Skin of body (tissue), 2 donors: ENCODE results near the gene FAM72A. TPM values are rescaled to one million over a fixed set of nuclear protein-coding genes. Genes with fewer than 3 reads are reported as not detected.
A peak's percentile ranks its signal among the peaks of the same experiment; 100 is the strongest.
"Not testable (repeated sequence)": the region's sequence is repeated elsewhere in the genome, so short reads cannot be mapped to it uniquely, and the experiment has no call there.

Source experiments
- DNase-seq: peaks from one replicate; lab custom pipeline; 2025; lab: John Stamatoyannopoulos, UW
- total RNA-seq: library from RNA; depleted of rRNA; stranded (reverse); fragments of >200 nt; gene quantifications from one replicate; pipeline ENCODE4 v1.2.3, GENCODE V29; 2014

Gene FAM72A
- total RNA-seq: 2.8 TPM

GRCh38 chr1:206202789-206203363 lies at the start of gene FAM72A:
TSS of gene FAM72A (minus strand) at chr1:206202839. CDS start at chr1:206202025, 814 bp downstream.
- peak; percentile 98 for DNase-seq

- not testable (repeated sequence) for DNase-seq
These were observed 48.5 kb upstream of the FAM72A start for GRCh38 chr1:206250953-206251681.

- not testable (repeated sequence) for DNase-seq
These were observed 43.7 kb upstream of the FAM72A start for GRCh38 chr1:206246129-206246886.

GRCh38 chr1:206245479-206245878 lies 42.8 kb upstream of the FAM72A start:
- DNase-seq: not testable (repeated sequence)

- not testable (repeated sequence) for DNase-seq
These were observed 40.7 kb upstream of the FAM72A start for GRCh38 chr1:206243335-206243734.

GRCh38 chr1:206240288-206240687 lies 37.6 kb upstream of the FAM72A start:
- peak; percentile 51 for DNase-seq

- not testable (repeated sequence) for DNase-seq
These were observed 32.6 kb upstream of the FAM72A start for GRCh38 chr1:206235190-206235589.

- DNase-seq: not testable (repeated sequence)
These were observed 31.7 kb upstream of the FAM72A start for GRCh38 chr1:206234189-206234916.

GRCh38 chr1:206232970-206233645 lies 30.5 kb upstream of the FAM72A start:
- not testable (repeated sequence) for DNase-seq

GRCh38 chr1:206231989-206232388 lies 29.4 kb upstream of the FAM72A start:
- not testable (repeated sequence) for DNase-seq

- not testable (repeated sequence) for DNase-seq
These were observed 26.6 kb upstream of the FAM72A start for GRCh38 chr1:206229286-206229685.

GRCh38 chr1:206226886-206227285 lies 24.2 kb upstream of the FAM72A start:
- not testable (repeated sequence) for DNase-seq

GRCh38 chr1:206225386-206225785 lies 22.7 kb upstream of the FAM72A start:
- not testable (repeated sequence) for DNase-seq

- DNase-seq: not testable (repeated sequence)
These were observed 21.6 kb upstream of the FAM72A start for GRCh38 chr1:206224190-206224776.

- not testable (repeated sequence) for DNase-seq
These were observed 18.9 kb upstream of the FAM72A start for GRCh38 chr1:206221585-206221984.

GRCh38 chr1:206220332-206221000 lies 17.8 kb upstream of the FAM72A start:
- not testable (repeated sequence) for DNase-seq

- not testable (repeated sequence) for DNase-seq
These were observed 17.1 kb upstream of the FAM72A start for GRCh38 chr1:206219514-206220331.

- not testable (repeated sequence) for DNase-seq
These were observed 16.1 kb upstream of the FAM72A start for GRCh38 chr1:206218765-206219164.

- DNase-seq: not testable (repeated sequence)
These were observed 15.6 kb upstream of the FAM72A start for GRCh38 chr1:206218285-206218684.
